ENCODE measurements around the gene GGA3. TPM values are rescaled to one million over a fixed set of nuclear protein-coding genes. Genes with fewer than 3 reads are reported as not detected.

Gene GGA3
- total RNA-seq, 4 donors from 2014 or later, result 23.9 to 39.2 (median 29.8) TPM

- Histone ChIP-seq H3K27ac (no peak overlapping the region), H3K4me1 (peaks cover 16 to 57% (median 23%) of the 10 kb centered on the region in 3 donors), H3K36me3 (peaks cover 0 to 49% (median 17%) of the 10 kb centered on the region in 3 donors), H3K9me3 (no peaks in the 10 kb centered on the region), H3K27me3 (no peaks in the 10 kb centered on the region), H3K4me3 (no peak overlapping the region)
- intact Hi-C loops (cut with DNase I), result no loop called here
- DNase-seq, result no peak
- 37 to 50% methylated on average over 4 to 7 of the region's 14 CpGs for WGBS, 2 donors
- TF ChIP-seq CTCF (IDR thresholded peaks at IDR 0.05), result peak in 1 of 6 experiments; percentile 25
- no peak for TF ChIP-seq POLR2A (IDR thresholded peaks at IDR 0.05)
Measured at GRCh38 chr17:75267411-75268232, 6.2 kb upstream of the GGA3 start.

- Histone ChIP-seq H3K9me3 (no peaks in the 10 kb centered on the region), H3K27me3 (no peaks in the 10 kb centered on the region), H3K4me1 (peaks cover 14 to 57% (median 22%) of the 10 kb centered on the region in 3 donors), H3K4me3 (no peak overlapping the region), H3K36me3 (peaks cover 0 to 49% (median 17%) of the 10 kb centered on the region in 3 donors), H3K27ac (no peak overlapping the region)
- WGBS, 2 donors, result 20 to 26% methylated on average over 2 of the region's 2 CpGs
- intact Hi-C loops (cut with DNase I), result no loop called here
- no peak for TF ChIP-seq CTCF (IDR thresholded peaks at IDR 0.05)
- TF ChIP-seq POLR2A (IDR thresholded peaks at IDR 0.05), result no peak
- no peak for DNase-seq
Measured at GRCh38 chr17:75267153-75267410, 5.7 kb upstream of the GGA3 start.

- Histone ChIP-seq H3K27ac (no peak overlapping the region), H3K36me3 (peaks cover 0 to 49% (median 17%) of the 10 kb centered on the region in 3 donors), H3K4me3 (no peak overlapping the region), H3K4me1 (peaks cover 12 to 53% (median 17%) of the 10 kb centered on the region in 3 donors), H3K9me3 (no peaks in the 10 kb centered on the region), H3K27me3 (no peaks in the 10 kb centered on the region)
- intact Hi-C loops (cut with DNase I), result no loop called here
- TF ChIP-seq CTCF (IDR thresholded peaks at IDR 0.05), result no peak
- TF ChIP-seq POLR2A (IDR thresholded peaks at IDR 0.05), result no peak
- WGBS, 2 donors, result 71 to 79% methylated on average over 8 to 13 of the region's 13 CpGs
- no peak for DNase-seq
Measured at GRCh38 chr17:75266316-75267152, 5.1 kb upstream of the GGA3 start.

- TF ChIP-seq CTCF (IDR thresholded peaks at IDR 0.05) (no peak), POLR2A (IDR thresholded peaks at IDR 0.05) (no peak)
- DNase-seq, result no peak
- H3K27ac ChIP-seq, result no peak overlapping the region
- WGBS, 2 donors, result 85 to 88% methylated on average over 5 to 8 of the region's 17 CpGs
- peaks cover 12 to 53% (median 17%) of the 10 kb centered on the region in 3 donors for H3K4me1 ChIP-seq
- peaks cover 0 to 49% (median 17%) of the 10 kb centered on the region in 3 donors for H3K36me3 ChIP-seq
- no peaks in the 10 kb centered on the region for H3K9me3 ChIP-seq
- no peaks in the 10 kb centered on the region for H3K27me3 ChIP-seq
- H3K4me3 ChIP-seq, result no peak overlapping the region
- intact Hi-C loops (cut with DNase I), result no loop called here
Measured at GRCh38 chr17:75265614-75266315, 4.4 kb upstream of the GGA3 start.
